GM18519 (cell line): Measurements from ENCODE around the gene SNED1.
"Not testable (repeated sequence)": the region's sequence is repeated elsewhere in the genome, so short reads cannot be mapped to it uniquely, and the experiment has no call there.

Source experiments
- ATAC-seq: cut with Tn5 transposase; IDR thresholded peaks from one replicate; pipeline ENCODE4 v1.9.1; 2021; ENCODE audit warnings: mild to moderate bottlenecking, moderate library complexity; ENCODE audit not compliant: unreplicated experiment, low FRiP score

The SNED1 gene

DNA sequence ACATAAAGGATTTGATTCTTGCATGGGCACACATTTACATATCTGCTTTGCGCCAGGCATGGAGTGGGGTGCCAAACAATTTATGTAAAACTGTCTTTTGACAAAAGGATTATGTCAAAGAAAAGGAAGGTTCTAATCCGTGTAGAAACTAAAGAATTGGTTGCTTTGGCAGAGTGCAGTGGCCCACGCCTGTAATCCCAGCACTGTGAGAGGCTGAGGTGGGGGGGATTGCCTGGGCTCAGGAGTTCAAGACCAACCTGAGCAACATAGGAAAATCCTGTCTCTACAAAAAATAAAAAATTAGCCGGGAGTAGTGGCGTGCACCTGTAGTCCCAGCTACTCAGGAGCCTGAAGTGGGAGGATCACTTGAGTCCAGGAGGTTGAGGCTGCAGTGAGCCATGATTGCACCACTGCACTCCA lies 104.8 kb downstream of the SNED1 start:
- no peak for ATAC-seq

DNA sequence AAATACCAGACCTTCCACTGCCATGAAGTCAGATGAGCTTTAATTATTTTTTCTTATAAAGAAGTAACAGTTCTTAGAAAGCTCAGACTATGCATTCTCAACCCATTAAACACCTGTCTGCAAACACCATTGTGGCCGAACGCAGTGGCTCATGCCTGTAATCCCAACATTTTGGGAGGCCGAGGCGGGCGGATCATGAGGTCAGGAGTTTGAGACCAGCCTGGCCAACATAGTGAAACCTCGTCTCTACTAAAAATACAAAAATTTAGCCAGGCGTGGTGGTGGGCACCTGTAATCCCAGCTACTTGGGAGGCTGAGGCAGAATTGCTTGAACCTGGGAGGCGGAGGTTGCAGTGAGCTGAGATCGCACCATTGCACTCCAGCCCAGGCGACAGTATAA lies 106.2 kb downstream of the SNED1 start:
- not testable (repeated sequence) for ATAC-seq

DNA sequence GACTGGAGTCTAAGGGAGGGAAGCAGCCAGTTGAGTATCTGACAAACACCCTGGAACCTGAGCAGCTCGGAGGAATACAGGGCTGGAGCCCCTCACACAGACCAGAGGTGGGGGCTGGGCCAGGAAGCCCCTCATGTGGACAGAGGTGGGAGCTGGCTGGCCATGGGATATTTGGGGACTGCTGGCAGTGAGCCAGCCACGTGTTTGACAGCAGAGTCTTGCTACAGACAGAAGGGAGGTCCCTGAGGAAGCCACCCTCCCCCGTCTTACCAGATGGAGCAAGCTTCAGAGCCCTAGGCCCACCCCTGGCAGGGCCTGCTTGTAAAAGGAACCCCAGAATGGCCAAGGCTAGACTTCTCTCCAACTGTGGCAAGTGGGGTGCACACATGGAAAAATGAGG lies 107.2 kb downstream of the SNED1 start:
- ATAC-seq = no peak

DNA sequence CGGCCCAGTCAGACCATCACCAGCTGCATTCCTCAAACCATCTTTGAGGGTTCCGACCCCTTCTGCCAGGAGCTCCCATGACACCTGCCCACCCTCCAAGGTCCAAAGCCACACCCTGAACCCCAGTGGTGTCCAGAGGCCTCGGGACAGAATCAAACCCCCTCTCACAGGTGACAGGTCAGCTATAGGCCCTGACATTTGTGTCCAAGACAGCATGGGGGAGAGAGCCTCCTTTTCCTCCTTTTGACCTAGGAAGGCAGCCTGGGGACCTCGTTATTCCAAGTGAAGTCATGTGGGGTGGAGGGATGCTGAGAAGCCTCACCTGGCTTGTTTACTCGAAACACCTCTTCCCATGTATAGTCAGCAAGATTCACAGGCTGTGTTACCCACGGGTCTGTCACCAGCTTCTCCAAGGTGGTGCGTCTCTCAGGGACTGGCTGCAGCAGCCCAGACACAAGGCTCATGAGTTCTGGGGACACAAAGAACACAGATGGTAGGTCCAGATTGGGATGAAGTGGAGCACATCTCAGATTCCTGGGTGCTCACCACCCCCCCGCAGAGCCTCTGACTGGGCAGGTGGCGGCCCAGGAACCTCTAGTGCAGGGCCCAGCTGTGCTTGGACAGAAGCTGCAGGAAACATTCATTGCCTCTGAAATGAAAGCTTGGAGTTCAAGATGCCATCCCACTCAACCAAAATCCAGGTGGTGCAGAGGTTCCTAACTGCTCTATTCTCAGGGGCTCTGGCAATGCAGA lies 108.8 kb downstream of the SNED1 start:
- ATAC-seq = no peak

DNA sequence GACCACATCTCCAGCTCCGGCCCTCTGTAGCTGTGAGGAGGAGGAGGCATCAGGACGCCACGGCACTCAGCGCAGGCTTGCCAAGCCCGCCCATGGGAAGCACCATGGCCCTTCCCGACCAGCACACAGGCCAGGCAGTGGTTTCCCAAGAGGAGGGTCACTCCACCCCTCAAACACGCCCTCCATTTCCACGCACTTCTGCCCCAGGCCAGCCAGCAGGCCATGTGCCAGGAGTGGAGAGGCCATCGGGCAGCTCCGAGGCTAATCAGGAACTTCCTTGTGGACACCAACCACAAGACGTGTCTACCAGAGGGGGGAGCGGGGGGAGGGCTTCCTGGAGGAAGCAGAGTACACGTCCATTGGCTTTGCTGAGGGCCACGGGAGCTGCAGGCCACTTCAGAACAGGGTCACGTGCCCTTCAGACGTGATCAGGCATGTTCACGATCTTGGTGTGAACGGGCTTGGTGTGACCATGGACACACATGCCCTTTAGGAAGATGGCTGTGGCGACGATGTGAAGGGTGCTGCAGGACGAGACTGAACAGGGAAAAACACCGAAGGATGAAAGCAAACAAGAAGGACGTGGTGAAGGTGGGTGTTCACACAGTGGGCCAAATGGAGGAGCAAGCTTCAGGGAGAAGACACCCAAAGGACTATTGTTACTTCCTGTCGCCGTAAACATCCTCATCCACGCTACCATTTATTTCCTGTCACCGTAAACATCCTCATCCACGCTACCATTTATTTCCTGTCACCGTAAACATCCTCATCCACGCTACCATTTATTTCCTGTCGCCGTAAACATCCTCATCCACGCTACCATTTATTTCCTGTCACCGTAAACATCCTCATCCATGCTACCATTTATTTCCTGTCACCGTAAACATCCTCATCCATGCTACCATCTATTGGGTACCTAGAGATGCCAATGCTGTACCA lies 110.1 kb downstream of the SNED1 start:
- no peak for ATAC-seq

DNA sequence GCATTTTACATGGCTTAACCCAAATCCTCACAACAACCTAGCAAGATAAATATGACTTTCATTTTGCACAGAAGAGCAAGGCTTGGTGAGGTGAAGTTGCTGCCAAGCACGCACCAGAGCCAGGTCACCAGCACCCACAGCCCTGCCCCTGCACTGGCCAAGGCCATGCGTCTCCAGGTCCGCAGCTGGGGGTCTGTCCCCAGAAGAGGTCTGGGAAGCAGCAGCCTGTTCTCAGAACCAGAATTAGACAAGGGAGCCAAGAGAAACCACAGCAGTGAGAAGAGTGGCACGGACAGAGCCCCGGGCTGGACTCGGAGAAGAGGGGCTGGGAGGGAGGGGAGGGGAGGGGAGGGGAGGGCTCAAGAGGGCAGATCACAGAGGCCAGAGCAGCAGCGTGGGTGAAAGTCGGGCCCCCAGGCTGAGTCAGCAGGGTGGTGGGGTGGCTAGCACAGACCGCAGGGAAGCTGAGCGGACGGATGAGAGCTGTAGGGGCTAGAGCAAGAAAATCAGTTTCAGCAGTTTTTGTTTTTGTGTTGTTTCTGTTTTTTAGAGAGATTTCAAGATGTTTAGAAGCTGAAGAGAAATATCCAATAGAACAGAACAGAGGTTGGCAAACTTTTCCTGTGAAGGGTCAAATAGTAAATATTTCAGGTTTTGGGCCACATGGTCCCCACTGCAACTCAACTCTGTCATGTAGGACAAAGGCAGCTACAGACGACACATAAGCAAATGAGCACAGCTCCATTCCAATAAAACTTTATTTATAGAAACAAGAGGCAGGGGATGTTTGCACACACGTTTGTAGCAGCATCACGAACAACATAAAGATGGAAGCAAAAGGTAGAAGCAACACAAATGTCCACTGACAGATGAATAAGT lies 111.0 kb downstream of the SNED1 start:
- no peak for ATAC-seq

DNA sequence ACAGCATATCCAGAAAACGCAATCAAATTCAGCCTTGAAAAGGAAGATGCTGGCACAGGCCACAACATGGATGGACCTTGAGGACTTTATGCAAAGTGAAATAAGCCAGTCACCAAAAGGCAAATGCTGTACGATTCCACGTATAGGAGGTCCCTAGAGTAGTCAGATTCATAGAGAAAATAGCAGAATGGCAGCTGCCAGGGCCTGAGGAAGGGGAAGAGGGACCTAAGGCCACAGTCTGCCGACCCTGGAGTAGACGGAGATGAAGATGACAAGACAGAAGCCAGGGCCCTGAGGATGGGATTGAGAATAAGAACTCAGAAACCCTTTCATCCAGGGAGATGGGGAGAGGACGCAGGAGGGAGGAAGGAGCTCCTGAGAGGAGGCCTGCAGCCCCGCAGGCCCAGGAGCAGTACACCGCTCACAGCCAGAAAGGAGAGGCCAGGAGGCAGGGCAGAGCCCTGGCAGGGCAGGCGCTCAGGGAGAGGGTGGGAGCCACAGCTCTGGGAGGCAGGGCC lies 111.7 kb downstream of the SNED1 start:
- no peak for ATAC-seq

DNA sequence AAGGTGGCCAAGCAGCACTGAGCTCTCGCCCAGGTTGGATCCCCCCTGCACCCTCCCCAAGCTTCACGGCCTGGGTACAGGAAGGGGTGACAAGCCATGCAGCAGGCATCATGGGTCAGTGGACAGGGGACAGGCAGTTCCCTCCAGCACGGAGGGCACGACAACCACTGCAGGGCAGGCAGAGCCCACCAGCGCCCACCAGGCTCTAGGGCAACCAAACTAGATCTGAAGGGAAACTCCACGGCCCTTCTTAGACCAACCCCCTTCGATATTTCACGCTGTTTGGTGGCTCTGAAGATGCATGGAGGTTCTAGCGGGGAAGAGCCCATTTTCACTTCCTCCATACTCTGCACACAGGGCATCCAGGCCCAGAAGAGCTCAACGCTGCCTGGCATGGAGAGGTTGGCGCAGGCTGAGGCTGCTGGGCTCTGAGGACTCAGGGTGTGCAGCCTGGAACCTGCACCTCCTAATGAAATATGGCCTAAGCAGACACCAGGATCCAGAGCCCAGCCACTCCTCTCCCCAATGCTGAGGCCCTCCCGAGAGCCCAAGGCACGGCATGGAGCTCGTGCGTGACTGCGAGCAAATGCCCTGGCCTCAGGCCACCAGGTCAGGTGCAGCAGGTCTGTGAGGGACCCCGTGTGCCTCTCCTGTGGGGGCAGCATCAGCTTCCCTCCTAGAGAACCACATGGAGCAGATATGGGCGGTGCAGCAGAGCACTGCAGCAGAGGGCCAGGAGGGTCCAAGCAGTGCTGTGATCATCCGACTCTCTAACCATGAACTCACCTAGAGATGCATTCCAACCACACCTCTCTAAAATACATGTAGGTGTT lies 112.4 kb downstream of the SNED1 start:
- ATAC-seq = no peak

DNA sequence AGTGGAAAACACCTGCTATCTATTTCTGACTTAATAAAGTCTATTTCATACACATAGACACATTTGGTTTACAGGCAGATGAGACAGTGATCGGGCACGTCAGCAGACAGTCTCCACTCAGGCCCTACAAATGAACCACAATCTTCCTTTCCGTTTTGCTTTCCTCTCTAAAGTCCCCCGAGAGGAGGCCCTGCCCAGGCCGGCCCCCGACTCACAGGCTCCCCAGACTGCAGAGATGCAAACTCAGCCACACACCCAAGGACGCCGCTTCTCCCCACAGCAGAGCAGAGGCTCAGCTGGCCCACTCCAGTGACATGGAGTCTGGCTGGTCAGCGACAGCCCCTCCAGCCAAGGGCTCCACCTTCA lies 113.0 kb downstream of the SNED1 start:
- no peak for ATAC-seq

DNA sequence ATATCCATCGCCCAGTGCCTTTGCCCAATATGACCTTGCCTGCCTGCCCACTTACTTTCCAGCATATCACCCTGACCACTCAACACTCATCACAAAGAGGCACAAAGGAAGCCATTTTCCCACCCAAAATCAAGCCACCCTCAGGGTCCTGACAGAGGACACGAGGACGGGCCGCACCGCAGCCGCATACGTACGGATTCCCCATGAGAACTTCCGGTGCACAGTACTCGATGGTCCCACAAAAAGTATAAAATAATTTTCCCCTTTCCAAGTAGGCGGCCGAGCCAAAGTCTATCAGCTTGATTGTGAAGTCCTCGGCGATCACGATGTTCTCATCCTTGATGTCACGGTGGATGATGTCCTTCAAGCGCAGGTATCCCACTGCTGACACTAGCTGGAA lies 113.6 kb downstream of the SNED1 start:
- no peak for ATAC-seq

DNA sequence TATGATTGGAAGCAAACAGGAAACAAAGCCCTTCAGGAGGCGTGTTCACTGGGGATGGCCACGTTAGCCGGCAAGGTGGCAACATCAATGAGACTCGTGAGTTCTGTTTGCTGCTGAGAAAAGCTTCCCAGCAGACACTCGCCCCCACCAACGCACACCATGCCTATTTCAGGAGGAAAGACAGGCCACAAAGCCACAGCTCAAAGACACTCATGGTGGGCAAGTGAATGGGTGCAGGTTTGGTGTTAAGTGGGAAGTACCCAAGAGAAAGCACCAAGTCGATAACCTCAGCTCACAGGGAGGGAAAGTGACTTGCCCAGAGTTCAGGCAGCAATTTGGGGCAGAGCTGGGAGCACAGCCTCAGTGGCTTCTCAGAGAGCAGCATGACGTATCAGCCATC lies 114.2 kb downstream of the SNED1 start:
- no peak for ATAC-seq

DNA sequence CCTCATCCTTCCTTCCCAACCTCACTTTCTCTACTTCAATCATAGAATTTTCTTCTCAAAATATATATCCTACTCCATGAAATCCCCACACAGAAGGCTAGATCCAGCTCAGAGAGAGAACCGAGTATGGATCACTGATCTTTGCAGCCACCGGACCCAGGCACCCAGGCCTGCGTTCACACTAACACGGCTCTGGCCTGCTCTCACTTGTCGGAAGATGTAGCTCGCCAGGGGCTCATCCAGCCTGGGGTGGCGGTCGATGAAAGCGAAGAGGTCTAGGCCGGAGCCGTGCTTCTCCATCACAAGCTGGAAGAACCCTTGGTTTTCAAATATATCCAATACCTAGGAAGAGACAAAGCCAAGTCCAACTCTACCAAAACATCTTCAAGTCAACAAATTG lies 116.4 kb downstream of the SNED1 start:
- no peak for ATAC-seq

DNA sequence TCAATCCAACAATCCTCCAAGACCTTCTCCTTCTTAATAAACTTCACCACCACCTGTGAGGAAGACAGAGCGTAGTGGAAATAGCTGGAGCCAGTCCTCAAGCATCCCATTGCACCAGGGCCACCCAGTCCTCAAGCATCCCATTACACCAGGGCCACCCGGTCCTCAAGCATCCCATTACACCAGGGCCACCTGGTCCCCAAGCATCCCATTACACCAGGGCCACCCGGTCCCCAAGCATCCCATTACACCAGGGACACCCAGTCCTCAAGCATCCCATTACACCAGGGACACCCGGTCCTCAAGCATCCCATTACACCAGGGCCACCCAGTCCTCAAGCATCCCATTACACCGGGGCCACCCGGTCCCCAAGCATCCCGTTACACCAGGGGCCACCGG lies 116.9 kb downstream of the SNED1 start:
- ATAC-seq = no peak

DNA sequence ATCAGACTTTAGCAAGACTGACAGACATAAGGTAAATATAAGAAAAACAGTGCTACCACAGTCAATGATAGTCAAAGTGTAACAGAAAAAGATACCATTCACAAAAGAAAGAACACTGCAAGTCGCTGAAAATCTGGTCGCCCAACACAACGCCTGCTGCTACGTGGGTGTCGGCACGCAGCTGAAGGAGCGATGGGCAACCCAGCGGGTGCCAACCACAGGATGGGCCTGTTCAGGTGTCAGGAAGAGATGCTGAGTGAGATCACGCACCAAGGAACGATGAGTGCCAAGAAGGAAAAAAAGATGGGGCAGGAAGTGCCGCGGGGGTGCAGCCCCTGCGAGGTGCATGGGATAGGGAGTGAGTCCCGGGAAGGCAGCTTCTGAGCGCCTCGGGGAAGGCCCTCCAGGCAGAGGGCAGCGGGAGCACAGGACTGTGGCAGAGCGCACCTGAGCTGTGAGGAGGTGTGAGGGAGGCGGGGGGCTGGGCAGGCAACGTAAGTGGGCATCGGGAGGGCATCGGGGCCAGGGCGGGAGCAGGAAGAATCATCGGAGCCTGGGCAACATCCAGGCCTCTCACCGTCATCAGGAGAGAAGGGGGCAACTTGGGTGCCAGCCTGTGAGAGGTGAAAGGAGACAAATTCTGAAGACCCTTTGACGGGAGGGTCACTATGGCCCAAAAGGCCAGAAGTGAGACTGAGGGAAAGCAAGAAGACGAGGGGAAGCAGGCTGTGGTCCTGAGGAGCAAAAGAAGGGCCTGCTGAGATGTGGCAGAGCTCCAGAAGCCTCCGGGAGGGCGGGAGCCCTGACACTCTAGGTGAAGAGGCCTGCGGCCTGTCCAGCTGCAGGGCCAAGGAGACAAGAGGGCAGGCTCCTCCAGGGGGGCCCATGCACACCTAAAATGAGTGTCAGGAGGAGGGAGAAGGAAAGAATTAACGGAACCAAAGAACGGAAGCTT lies 118.5 kb downstream of the SNED1 start:
- ATAC-seq = no peak

DNA sequence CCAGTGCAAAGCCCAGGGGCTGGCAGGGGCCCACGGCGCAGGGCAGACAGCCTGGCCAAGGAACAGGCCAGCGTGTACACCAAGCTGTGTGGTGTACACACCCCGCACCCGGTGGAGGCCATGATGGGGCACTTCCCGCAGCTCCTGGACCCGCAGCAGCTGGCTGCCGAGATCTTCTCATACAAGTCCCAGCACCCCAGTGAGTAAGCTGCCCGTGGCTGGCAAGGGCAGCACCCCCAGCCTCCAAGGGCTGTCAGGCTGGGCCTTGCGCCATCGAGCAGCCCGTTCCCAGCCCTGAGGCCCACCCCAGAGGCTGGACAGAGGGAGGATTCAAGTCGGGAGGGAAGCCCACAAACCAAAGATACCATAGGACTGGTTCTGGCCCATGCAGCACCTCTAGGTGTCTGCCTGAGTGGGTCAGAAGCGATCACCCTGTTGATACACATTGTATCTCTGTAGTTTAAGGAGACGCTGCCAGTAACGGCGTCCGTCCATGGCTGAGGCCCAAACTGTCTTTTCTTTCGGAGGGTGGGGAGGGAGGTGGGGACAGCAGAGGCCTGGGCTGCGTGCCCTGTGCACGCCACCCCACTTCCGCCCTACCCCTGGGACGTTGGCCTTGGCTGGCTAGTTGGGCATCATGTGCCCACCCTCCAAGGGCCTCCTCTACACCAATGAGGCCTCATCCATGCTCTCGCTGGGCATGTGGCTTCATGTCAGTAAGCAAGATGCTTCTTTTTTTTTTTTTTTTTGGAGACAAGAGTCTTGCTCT lies 120.5 kb downstream of the SNED1 start:
- no peak for ATAC-seq

DNA sequence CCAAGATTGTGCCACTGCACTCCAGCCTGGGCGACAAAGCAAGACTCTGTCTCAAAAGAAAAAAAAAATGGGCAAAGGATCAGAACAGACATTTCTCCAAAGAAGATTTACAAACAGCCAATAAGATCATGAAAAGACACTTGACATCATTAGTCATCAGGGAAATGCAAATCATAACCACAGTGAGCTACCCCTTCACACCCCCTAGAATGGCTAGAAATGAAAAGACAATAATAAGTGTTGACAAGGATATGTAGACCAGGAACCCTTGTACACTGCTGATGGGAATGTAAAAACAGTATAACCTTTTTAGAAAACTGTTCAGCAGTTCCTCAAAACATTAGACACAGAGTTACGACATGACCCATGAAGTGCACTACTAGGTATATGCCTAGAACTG lies 122.0 kb downstream of the SNED1 start:
- ATAC-seq = no peak

DNA sequence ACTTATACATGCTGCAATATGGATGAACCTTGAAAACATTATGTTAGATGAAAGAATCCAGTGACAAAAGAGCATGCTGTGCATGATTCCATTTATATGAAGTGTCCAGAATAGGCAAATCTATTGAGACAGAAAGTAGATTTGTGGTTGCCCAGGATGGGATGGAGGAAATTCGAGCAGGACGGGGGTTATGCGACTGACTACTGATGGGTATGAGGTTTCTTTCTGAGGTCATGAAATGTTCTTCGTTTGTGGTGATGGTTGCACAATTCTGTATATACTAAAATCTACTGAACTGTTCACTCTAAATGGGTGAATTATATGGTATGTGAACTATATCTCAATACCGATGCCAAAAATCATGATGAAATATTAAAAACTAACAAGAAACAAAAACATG lies 122.6 kb downstream of the SNED1 start:
- ATAC-seq = no peak
